Panc1 (cell line): ENCODE measurements around the gene B4GALNT4. TPM values are rescaled to one million over a fixed set of nuclear protein-coding genes. Genes with fewer than 3 reads are reported as not detected.
A peak's percentile ranks its signal among the peaks of the same experiment; 100 is the strongest.

Experiments used
- ATAC-seq: fragments of 200-7000 bp; cut with Tn5 transposase; 2 replicates; pipeline ENCODE4 v1.9.1; 2020; ENCODE audit warnings: mild to moderate bottlenecking, moderate library complexity
- BruUV-seq: library from RNA; stranded (reverse); fragments of 400-500 nt; replicated peaks from 2 replicates; lab custom pipeline; 2021; lab: Mats Ljungman, UMichigan
- CTCF ChIA-PET: fragments of 300-600 bp; sonication (Branson Sonifier 250); formaldehyde crosslinking; loops from one replicate; lab custom pipeline; 2022; ENCODE audit warnings: antibody characterized with exemption; lab: Charles Lee
- POLR2A ChIA-PET: fragments of 300-600 bp; sonication (Branson Sonifier 250); formaldehyde crosslinking; loops from one replicate; lab custom pipeline; 2022; ENCODE audit warnings: antibody characterized with exemption; lab: Charles Lee
- DNase-seq: peaks from one replicate; pipeline ENCODE4 v3.0.0-alpha.2; 2010; ENCODE audit warnings: low read depth, low spot score
- H3K27ac ChIP-seq: 2 replicates; pipeline ENCODE4 v1.5.1; 2011; ENCODE audit warnings: mild to moderate bottlenecking, low read length, inconsistent platforms
- H3K27me3 ChIP-seq: fragments of 200-500 bp; sonication (Bioruptor generic); 2 replicates; pipeline ENCODE4 v1.6.0; 2014; ENCODE audit warnings: low read length, inconsistent platforms; ENCODE audit not compliant: control insufficient read depth, insufficient read depth
- H3K36me3 ChIP-seq: fragments of 200-500 bp; sonication (Bioruptor generic); 2 replicates; pipeline ENCODE4 v1.5.1; 2014; ENCODE audit warnings: inconsistent platforms, mild to moderate bottlenecking, low read length, moderate library complexity; ENCODE audit not compliant: control insufficient read depth, insufficient read depth
- H3K4me1 ChIP-seq: 2 replicates; pipeline ENCODE4 v1.5.1; 2011; ENCODE audit warnings: inconsistent platforms, mild to moderate bottlenecking, low read length, moderate library complexity; ENCODE audit not compliant: control insufficient read depth, insufficient read depth
- H3K4me3 ChIP-seq, 2 experiments: 2 replicates each; pipeline ENCODE4 v1.5.1; 2011 to 2012; ENCODE audit warnings: low read depth in 2 of 2, low read length in 2 of 2, mild to moderate bottlenecking in 2 of 2, inconsistent platforms in 1 of 2, moderate library complexity in 1 of 2
- H3K9me3 ChIP-seq: fragments of 200-500 bp; sonication (Bioruptor generic); 2 replicates; pipeline ENCODE4 v1.5.1; 2014; ENCODE audit warnings: low read depth, mild to moderate bottlenecking, inconsistent platforms, low read length, moderate library complexity; ENCODE audit not compliant: control insufficient read depth, insufficient read depth
- CTCF ChIP-seq: fragments of 450-650 bp; IDR thresholded peaks from 2 replicates; pipeline ENCODE4 v1.5.1; 2017; ENCODE audit warnings: mild to moderate bottlenecking
- POLR2AphosphoS5 ChIP-seq: IDR thresholded peaks from 2 replicates; pipeline ENCODE4 v1.6.1; 2012; ENCODE audit warnings: mild to moderate bottlenecking, low read depth, low read length, moderate library complexity
- REST ChIP-seq, 2 experiments: IDR thresholded peaks; 2 replicates each; pipeline ENCODE4 v1.6.1; 2011 to 2012; ENCODE audit warnings: low read depth in 2 of 2, control low read depth in 1 of 2, low read length in 1 of 2, mild to moderate bottlenecking in 1 of 2, moderate library complexity in 1 of 2; ENCODE audit not compliant: insufficient read depth in 1 of 2
- SIN3A ChIP-seq: IDR thresholded peaks from 2 replicates; pipeline ENCODE4 v1.6.1; 2012; ENCODE audit warnings: low read depth, mild to moderate bottlenecking, low read length, moderate library complexity, borderline replicate concordance; ENCODE audit not compliant: insufficient read depth
- TCF7L2 ChIP-seq: IDR thresholded peaks from 2 replicates; pipeline ENCODE4 v1.6.1; 2011; ENCODE audit warnings: mild to moderate bottlenecking, low read depth, low read length, inconsistent platforms
- in situ Hi-C: cut with HindIII; loops from 2 replicates; pipeline ENCODE4 v1.10.0; 2016; ENCODE audit warnings: low sequenced_read_pairs, low pct_unique_long_range_greater_than_20kb
- intact Hi-C: fragments of 100-400 bp; cut with micrococcal nuclease; formaldehyde crosslinking; loops from one replicate; pipeline ENCODE4 v1.10.0; 2022; ENCODE audit not compliant: unreplicated experiment
- total RNA-seq: library from RNA; stranded (reverse); gene quantifications from one replicate; pipeline ENCODE4 v1.2.1, GENCODE V29; 2021; ENCODE audit not compliant: unreplicated experiment

The B4GALNT4 gene
- total RNA-seq, 1 experiment from 2014 or later, result 122 TPM

- ATAC-seq (no peak), DNase-seq (no peak)
- CTCF ChIA-PET, result no interaction called here
- no peaks in the 10 kb centered on the region for H3K9me3 ChIP-seq
- no peaks in the 10 kb centered on the region for H3K36me3 ChIP-seq
- TF ChIP-seq REST (IDR thresholded peaks at IDR 0.05; ENCODE audit: insufficient read depth in 1 of 2, low read depth in 2 of 2, low read length in 1 of 2) (no peak), TCF7L2 (no peak), SIN3A (no peak)
- H3K4me1 ChIP-seq, result peaks cover 51% of the 10 kb centered on the region
- POLR2A ChIA-PET, result no interaction called here
- H3K27ac ChIP-seq, result no peak overlapping the region; the same call in 1 of the 2 replicates
- in situ Hi-C loops (no loop called here), intact Hi-C loops (loop anchor here (5.0 kb wide), 1 partner anchor 55 kb away; no protein-coding TSS in a partner anchor)
- no peak overlapping the region for H3K4me3 ChIP-seq
- BruUV-seq, result no TSS peak
- H3K27me3 ChIP-seq, result no peaks in the 10 kb centered on the region
Measured at GRCh38 chr11:392102-392777, 22.9 kb downstream of the B4GALNT4 start.

GRCh38 chr11:393219-394033, 24.1 kb downstream of the B4GALNT4 start:
- Histone ChIP-seq H3K27ac (peak overlapping the region; percentile 97), H3K36me3 (no peaks in the 10 kb centered on the region), H3K4me3 (peak overlapping the region; percentile 34 to 62), H3K4me1 (peaks cover 51% of the 10 kb centered on the region), H3K9me3 (no peaks in the 10 kb centered on the region), H3K27me3 (no peaks in the 10 kb centered on the region)
- intact Hi-C loops (loop anchor here (5.0 kb wide), 1 partner anchor 54 kb away; no protein-coding TSS in a partner anchor), in situ Hi-C loops (no loop called here)
- ChIA-PET CTCF (no interaction called here), POLR2A (no interaction called here)
- BruUV-seq, result no TSS peak
- ATAC-seq (peak; percentile 70), DNase-seq (no peak)
- no peak for TF ChIP-seq SIN3A
- peak; percentile 46; the same call in 1 of the 2 replicates for TF ChIP-seq POLR2AphosphoS5
- TF ChIP-seq TCF7L2, result no peak
- no peak for TF ChIP-seq REST (IDR thresholded peaks at IDR 0.05; ENCODE audit: insufficient read depth in 1 of 2, low read depth in 2 of 2, low read length in 1 of 2)
- TF ChIP-seq CTCF, result no peak
